ENCODE results near the gene IL4.

Gene IL4

GRCh38 chr5:132704875-132705274, 31.1 kb downstream of the IL4 start:
- DNase-seq = no peak

- DNase-seq = no peak
Observed at GRCh38 chr5:132708645-132709044, 34.9 kb downstream of the IL4 start.

- DNase-seq = no peak
Observed at GRCh38 chr5:132714456-132715307, 40.9 kb downstream of the IL4 start.

GRCh38 chr5:132718544-132719312, 44.9 kb downstream of the IL4 start:
- no peak for DNase-seq

GRCh38 chr5:132725745-132726144, 52.0 kb downstream of the IL4 start:
- DNase-seq = no peak

- no peak for DNase-seq
Observed at GRCh38 chr5:132729896-132730295, 56.1 kb downstream of the IL4 start.

All from SHP77 (cell line).